GM21529 (cell line): ENCODE results near the gene PITPNB.

Experiments used
- ATAC-seq: cut with Tn5 transposase; IDR thresholded peaks from one replicate; pipeline ENCODE4 v1.9.1; 2021; ENCODE audit not compliant: unreplicated experiment

The PITPNB gene

GRCh38 chr22:27804470-27805297, 114.4 kb downstream of the PITPNB start:
- no peak for ATAC-seq

GRCh38 chr22:27803841-27804415, 115.1 kb downstream of the PITPNB start:
- ATAC-seq: no peak

- no peak for ATAC-seq
Measured at GRCh38 chr22:27802346-27803073, 116.5 kb downstream of the PITPNB start.
